IPS DF 6.9 (cell line): ENCODE data around the gene PYGO2.
"Not testable (repeated sequence)": the region's sequence is repeated elsewhere in the genome, so short reads cannot be mapped to it uniquely, and the experiment has no call there.

Source experiments
- DNase-seq: peaks from one replicate; pipeline ENCODE4 v3.0.0-alpha.2; 2013; ENCODE audit warnings: low read depth, low spot score
- H3K27ac ChIP-seq: one replicate; pipeline ENCODE4 v1.5.1; 2013; ENCODE audit warnings: low read length, control low read depth
- H3K27me3 ChIP-seq: 2 replicates; pipeline ENCODE4 v1.6.1; 2013; ENCODE audit warnings: mild to moderate bottlenecking, low read length; ENCODE audit not compliant: control insufficient read depth, insufficient read depth
- H3K36me3 ChIP-seq: 2 replicates; pipeline ENCODE4 v1.6.1; 2013; ENCODE audit warnings: low read length; ENCODE audit not compliant: control insufficient read depth, insufficient read depth
- H3K4me1 ChIP-seq: 2 replicates; pipeline ENCODE4 v1.6.1; 2013; ENCODE audit warnings: low read length; ENCODE audit not compliant: control insufficient read depth, insufficient read depth
- H3K4me3 ChIP-seq: 2 replicates; pipeline ENCODE4 v1.5.1; 2013; ENCODE audit warnings: mild to moderate bottlenecking, low read length
- H3K9me3 ChIP-seq: 2 replicates; pipeline ENCODE4 v1.6.1; 2013; ENCODE audit warnings: low read length, inconsistent platforms; ENCODE audit not compliant: control insufficient read depth, insufficient read depth
- WGBS: extraction: QIAGEN DNeasy Blood & Tissue Kit; methylation state at CpG from one replicate; pipeline ENCODE4 v1.1.7; 2013; ENCODE audit warnings: mixed read lengths, missing lambda C conversion rate; ENCODE audit not compliant: insufficient read length, insufficient coverage; 5-methylcytosine and 5-hydroxymethylcytosine counted together

PYGO2 gene

GRCh38 chr1:154998818-154999570, 37.4 kb upstream of the PYGO2 start:
- H3K36me3 ChIP-seq, result no peaks in the 10 kb centered on the region
- no peaks in the 10 kb centered on the region for H3K9me3 ChIP-seq
- no peaks in the 10 kb centered on the region for H3K27me3 ChIP-seq
- H3K27ac ChIP-seq, result no peak overlapping the region
- peak overlapping the region; percentile 17; the same call in 1 of the 2 replicates for H3K4me3 ChIP-seq
- DNase-seq, result no peak
- no peaks in the 10 kb centered on the region for H3K4me1 ChIP-seq
- no CpG with 5 or more reads among the region's 40 CpGs for WGBS

GRCh38 chr1:154998201-154998780, 36.7 kb upstream of the PYGO2 start:
- Histone ChIP-seq H3K4me3 (no peak overlapping the region), H3K27ac (no peak overlapping the region), H3K36me3 (no peaks in the 10 kb centered on the region), H3K27me3 (no peaks in the 10 kb centered on the region), H3K9me3 (no peaks in the 10 kb centered on the region), H3K4me1 (no peaks in the 10 kb centered on the region)
- DNase-seq, result no peak
- WGBS, result no CpG with 5 or more reads among the region's 16 CpGs

GRCh38 chr1:154996966-154997701, 35.6 kb upstream of the PYGO2 start:
- Histone ChIP-seq H3K9me3 (no peaks in the 10 kb centered on the region), H3K27me3 (no peaks in the 10 kb centered on the region), H3K36me3 (no peaks in the 10 kb centered on the region), H3K4me3 (no peak overlapping the region), H3K4me1 (no peaks in the 10 kb centered on the region), H3K27ac (no peak overlapping the region)
- no peak for DNase-seq
- WGBS, result no CpG with 5 or more reads among the region's 15 CpGs

- H3K27me3 ChIP-seq, H3K4me1 ChIP-seq, H3K4me3 ChIP-seq, DNase-seq, H3K9me3 ChIP-seq, H3K36me3 ChIP-seq, H3K27ac ChIP-seq: not testable (repeated sequence)
- no CpG with 5 or more reads among the region's 13 CpGs for WGBS
Observed at GRCh38 chr1:154995301-154995983, 33.9 kb upstream of the PYGO2 start.

- Histone ChIP-seq H3K9me3 (no peaks in the 10 kb centered on the region), H3K4me1 (no peaks in the 10 kb centered on the region), H3K36me3 (peaks cover 5% of the 10 kb centered on the region), H3K4me3 (no peak overlapping the region), H3K27ac (no peak overlapping the region), H3K27me3 (no peaks in the 10 kb centered on the region)
- no CpG with 5 or more reads among the region's 3 CpGs for WGBS
- DNase-seq, result no peak
Observed at GRCh38 chr1:154994591-154994990, 33.0 kb upstream of the PYGO2 start.

GRCh38 chr1:154994269-154994587, 32.6 kb upstream of the PYGO2 start:
- no peak for DNase-seq
- no peaks in the 10 kb centered on the region for H3K4me1 ChIP-seq
- no peak overlapping the region for H3K4me3 ChIP-seq
- no CpG with 5 or more reads among the region's 1 CpG for WGBS
- H3K27me3 ChIP-seq, result no peaks in the 10 kb centered on the region
- H3K27ac ChIP-seq, result no peak overlapping the region
- no peaks in the 10 kb centered on the region for H3K9me3 ChIP-seq
- H3K36me3 ChIP-seq, result peaks cover 9% of the 10 kb centered on the region

GRCh38 chr1:154993572-154994268, 32.1 kb upstream of the PYGO2 start, which contains the start of gene LENEP:
TSS of gene LENEP (plus strand) at chr1:154993586. CDS start at chr1:154993608, 22 bp downstream.
- H3K36me3 ChIP-seq, result peaks cover 12% of the 10 kb centered on the region
- no peak within 1 kb of the TSS for H3K27ac ChIP-seq
- no peak within 1 kb of the TSS for H3K4me3 ChIP-seq
- no peaks in the 10 kb centered on the region for H3K9me3 ChIP-seq
- no CpG with 5 or more reads among the region's 8 CpGs for WGBS
- H3K27me3 ChIP-seq, result no peaks in the 10 kb centered on the region
- no peak for DNase-seq
- no peaks in the 10 kb centered on the region for H3K4me1 ChIP-seq

GRCh38 chr1:154992721-154993571, 31.4 kb upstream of the PYGO2 start:
- Histone ChIP-seq H3K36me3 (peaks cover 20% of the 10 kb centered on the region), H3K9me3 (no peaks in the 10 kb centered on the region), H3K4me3 (no peak overlapping the region), H3K27me3 (no peaks in the 10 kb centered on the region), H3K4me1 (no peaks in the 10 kb centered on the region), H3K27ac (no peak overlapping the region)
- DNase-seq, result no peak
- WGBS, result no CpG with 5 or more reads among the region's 14 CpGs

- H3K27ac ChIP-seq, result no peak overlapping the region
- no peak overlapping the region for H3K4me3 ChIP-seq
- WGBS, result no CpG with 5 or more reads among the region's 8 CpGs
- H3K9me3 ChIP-seq, result no peaks in the 10 kb centered on the region
- no peak for DNase-seq
- no peaks in the 10 kb centered on the region for H3K27me3 ChIP-seq
- peaks cover 22% of the 10 kb centered on the region for H3K36me3 ChIP-seq
- H3K4me1 ChIP-seq, result no peaks in the 10 kb centered on the region
Observed at GRCh38 chr1:154990276-154990675, 28.7 kb upstream of the PYGO2 start.
